ENCODE data around the gene RAB36.

DNA sequence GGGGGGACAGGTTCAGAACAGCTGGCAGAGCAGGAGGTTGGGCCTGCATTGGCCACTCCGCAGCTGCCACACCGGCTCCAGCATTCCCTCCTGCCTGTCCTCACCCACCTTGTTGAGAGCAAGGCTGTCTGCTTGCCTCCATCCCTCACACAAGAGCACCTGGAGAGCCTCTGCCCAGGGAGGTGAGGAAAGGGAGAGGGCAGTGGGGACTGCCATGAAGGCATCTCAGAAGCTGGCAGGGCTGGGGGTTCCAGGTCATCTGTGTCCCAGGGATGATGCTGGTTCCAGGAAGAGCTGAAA, 30.6 kb upstream of the RAB36 start:
- TF ChIP-seq, protein P1, sequence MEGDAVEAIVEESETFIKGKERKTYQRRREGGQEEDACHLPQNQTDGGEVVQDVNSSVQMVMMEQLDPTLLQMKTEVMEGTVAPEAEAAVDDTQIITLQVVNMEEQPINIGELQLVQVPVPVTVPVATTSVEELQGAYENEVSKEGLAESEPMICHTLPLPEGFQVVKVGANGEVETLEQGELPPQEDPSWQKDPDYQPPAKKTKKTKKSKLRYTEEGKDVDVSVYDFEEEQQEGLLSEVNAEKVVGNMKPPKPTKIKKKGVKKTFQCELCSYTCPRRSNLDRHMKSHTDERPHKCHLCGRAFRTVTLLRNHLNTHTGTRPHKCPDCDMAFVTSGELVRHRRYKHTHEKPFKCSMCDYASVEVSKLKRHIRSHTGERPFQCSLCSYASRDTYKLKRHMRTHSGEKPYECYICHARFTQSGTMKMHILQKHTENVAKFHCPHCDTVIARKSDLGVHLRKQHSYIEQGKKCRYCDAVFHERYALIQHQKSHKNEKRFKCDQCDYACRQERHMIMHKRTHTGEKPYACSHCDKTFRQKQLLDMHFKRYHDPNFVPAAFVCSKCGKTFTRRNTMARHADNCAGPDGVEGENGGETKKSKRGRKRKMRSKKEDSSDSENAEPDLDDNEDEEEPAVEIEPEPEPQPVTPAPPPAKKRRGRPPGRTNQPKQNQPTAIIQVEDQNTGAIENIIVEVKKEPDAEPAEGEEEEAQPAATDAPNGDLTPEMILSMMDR (IDR thresholded peaks at IDR 0.05; ENCODE audit: low read length), result no peak
- TF ChIP-seq EZH2 (optimal IDR thresholded peaks at IDR 0.05; ENCODE audit: low read depth, low read length) (no peak), EZH2phosphoT487 (IDR thresholded peaks at IDR 0.05; ENCODE audit: low read length) (no peak)
